ENCODE data around the gene SUCO.
"Not testable (repeated sequence)": the region's sequence is repeated elsewhere in the genome, so short reads cannot be mapped to it uniquely, and the experiment has no call there.

The SUCO gene

GRCh38 chr1:172616195-172616594, 83.2 kb downstream of the SUCO start:
- DNase-seq = no peak

GRCh38 chr1:172616636-172617035, 83.7 kb downstream of the SUCO start:
- DNase-seq = no peak

DNA sequence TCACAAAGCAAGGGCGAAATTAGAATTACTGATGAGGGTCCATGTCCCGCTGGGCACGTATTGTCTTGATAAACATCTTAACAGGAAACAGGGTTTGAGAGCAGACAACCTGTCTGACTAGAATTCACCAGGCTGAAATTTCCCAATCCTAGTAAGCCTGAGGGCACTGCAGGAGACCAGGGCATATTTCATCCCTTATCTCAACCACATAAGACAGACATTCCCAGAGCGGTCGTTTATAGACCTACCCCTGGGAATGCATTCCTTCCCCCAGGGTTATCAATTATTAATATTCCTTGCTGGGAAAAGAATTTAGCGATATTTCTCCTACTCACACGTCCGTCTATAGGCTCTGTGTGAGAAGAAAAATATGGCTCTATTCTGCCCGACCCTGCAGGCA, 87.7 kb downstream of the SUCO start:
- DNase-seq = not testable (repeated sequence)

- no peak for DNase-seq
Observed at GRCh38 chr1:172622541-172622940, 89.6 kb downstream of the SUCO start.

DNA sequence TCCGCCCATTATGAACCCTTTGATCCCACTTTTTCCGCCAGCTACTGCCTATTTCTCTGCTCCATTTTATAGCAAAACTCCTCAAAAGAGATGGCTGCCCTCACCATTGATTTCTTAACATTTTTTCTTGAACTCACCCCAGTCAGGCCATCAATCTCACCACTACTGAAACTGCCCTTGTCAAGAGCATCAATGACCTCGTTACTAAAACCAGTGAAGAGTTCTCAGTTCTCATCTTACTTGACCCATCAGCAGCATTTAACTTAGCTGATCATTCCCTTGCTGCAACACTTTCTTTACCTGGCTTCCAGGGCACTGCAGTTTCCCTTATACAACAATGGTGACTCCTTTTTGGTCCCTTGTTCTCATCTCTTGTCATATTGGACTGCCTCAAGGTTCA, 90.8 kb downstream of the SUCO start:
- DNase-seq = no peak

DNA sequence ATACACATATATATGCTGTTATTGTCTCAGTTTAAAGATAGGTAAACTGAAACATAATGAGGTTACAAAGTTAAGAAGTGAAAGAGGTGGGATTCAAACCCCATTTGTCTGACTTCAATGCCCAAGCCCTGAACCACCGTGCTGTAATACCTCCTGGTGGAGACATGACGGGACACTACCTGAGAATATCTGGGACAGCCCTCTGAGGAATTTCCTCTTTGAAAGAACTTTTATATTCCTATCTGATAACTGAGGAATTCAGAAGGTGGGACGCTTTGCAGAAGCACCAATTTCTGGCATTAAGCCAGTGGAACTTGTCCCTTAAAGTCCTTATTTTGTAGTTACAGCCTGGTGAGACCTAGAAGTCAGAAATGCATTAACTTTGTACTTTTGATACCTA, 93.9 kb downstream of the SUCO start:
- no peak for DNase-seq

DNA sequence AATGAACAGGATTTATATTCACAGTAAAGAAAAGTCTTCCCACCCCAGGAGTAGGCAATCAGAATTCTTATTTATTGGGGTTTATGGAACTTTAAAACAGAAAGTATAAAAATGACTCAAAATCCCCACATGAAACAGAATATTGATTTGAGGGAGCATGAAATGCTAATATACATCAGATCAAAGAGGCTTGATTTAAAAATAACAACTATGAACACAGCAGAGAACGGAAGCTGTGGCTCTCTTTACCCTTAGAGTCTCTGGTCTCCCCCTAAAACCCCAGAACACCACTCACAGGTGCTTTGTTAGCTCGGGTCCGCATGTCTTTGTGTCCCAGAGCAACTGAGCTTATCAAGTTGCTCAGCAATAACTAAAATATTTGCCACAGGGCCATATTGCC, 94.8 kb downstream of the SUCO start:
- no peak for DNase-seq

GRCh38 chr1:172628401-172628800, 95.5 kb downstream of the SUCO start:
- DNase-seq = no peak

- DNase-seq = no peak
Observed at GRCh38 chr1:172629170-172629569, 96.2 kb downstream of the SUCO start.

- no peak for DNase-seq
Observed at GRCh38 chr1:172629638-172630037, 96.7 kb downstream of the SUCO start.

DNA sequence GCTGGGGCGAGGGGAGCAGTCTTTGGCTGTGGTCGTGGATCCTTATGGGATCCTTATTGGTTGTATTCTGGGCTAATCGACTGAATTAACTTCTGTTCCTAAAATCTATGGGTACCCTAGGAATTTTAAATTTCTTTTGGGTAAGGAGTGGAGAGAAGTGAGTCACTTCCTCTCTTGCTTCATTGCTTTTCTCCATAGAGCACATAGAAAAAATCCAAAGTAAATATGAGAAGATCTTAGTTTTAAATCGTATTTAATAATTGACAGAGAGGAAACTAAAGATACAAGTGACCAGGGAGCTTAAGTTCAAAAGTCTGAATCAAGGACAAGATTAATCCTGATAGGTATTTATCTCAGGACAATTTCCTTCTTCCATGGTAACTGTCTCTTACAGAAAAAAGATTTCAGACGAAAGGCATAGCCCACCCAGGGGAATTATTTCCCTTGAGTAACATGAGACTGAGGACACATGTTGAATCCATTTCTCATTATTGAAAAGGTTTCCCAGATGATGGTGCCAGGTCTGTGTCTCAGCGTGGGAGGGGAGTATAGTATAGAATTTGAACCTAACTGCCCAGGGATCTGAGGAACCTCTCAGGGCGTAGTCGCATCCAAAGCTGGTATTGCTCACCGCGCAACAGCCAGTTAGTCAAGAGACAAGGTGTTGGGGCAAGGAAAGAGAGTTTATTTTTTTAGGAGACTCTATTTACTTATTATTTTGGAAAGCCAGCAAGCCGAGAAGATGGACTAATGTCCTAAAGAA, 97.3 kb downstream of the SUCO start:
- no peak for DNase-seq

- DNase-seq = no peak
Observed at GRCh38 chr1:172630868-172631267, 97.9 kb downstream of the SUCO start.

DNA sequence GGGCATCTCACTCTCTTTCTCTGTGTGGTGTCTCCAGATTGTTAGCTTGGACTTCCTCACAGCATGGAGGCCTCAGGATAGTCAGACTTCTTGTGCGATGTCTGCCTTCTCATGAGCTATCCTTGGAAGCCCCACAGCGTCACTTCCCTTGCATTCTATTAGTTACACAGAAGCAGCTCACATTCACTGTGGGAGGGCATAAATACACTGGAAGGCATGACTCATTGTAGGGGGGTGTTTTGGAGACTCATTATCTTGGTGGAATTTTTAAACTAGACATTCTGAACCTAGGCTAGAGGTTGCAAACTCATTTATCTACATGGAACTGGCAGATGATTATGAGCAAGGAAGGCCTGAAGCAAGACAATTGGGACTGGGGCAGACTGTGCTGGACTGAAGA, 104.6 kb downstream of the SUCO start:
- DNase-seq = no peak

DNA sequence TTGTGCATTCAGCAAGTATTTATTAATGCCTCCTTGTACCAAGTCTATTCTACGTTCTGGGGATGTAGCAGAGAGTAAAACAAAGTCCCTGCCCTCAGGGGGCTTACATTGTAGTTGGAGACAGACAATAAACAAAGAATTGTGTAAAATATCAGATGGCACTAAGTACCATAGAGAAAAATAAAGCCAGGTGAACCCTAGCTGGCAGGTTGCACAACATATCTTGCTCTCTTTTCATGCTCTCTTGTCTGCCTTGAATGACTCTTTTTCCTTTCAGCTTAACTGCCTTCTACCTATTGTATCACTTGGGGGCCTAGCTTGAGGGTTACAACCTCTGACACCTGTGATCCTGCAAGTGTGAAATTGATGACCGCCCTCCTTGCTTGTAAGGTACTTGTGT, 105.3 kb downstream of the SUCO start:
- DNase-seq = no peak

DNA sequence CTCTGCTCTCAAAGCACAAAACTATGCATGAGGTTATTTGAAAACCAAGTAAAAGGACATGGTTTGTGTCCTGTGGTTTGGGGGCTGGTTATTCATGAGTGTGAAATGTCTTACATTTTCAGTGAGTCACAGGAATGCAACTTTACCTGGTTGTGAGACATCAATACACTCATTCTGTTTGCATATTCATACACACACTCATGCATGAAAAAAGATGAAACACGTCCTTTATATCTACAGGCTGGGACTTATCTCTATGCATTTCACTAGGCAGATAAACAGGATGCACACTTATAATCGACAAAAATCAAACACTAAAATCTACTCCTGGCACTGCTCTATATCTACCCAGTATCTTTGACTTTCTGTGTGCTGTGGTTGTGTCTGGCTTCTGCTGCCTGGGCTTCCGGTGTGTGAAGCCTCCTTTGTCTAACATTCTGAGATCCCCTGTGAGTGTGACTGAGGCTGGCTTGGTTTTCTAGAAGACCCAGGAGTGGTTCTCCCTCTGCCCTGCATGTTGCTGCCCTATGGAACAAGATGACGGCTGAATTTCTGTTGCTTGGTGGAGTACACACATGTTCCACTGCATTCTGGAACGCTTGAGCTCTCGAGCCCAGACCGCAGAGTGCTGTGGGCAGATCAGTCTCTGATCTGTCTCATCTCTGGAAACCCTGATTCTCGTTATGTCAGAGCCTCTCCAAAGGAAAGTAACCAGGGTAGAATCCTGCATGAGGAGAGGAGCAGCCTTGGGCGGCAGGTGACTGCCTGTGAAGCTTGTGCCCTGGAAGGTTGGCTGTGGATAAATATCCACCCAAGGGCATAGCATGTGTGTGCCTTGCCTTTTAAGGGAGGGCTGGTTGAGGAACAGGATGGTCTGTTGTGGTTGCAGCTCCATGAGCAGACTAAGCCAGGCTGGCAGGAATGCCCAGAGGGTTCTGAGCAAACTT, 106.2 kb downstream of the SUCO start:
- DNase-seq = no peak

DNA sequence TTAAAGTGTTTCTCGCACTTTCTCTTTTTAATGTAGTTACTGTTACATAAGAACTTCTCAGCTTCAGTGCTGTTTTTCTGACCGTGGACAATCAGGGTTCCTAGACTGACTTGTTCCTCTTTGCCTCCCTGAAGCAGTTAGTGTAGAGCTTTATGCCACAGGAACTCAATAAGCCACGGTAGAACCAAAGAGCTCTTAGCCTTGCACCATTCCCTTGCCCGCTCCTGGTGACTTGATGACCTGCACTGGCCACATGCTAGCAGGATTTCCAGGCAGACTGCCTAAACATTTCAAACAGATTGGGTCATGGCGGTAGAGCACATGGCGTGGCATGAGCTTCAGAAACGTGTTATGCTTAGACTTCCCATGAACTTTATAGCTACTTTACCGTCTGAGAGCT, 107.2 kb downstream of the SUCO start:
- no peak for DNase-seq

DNA sequence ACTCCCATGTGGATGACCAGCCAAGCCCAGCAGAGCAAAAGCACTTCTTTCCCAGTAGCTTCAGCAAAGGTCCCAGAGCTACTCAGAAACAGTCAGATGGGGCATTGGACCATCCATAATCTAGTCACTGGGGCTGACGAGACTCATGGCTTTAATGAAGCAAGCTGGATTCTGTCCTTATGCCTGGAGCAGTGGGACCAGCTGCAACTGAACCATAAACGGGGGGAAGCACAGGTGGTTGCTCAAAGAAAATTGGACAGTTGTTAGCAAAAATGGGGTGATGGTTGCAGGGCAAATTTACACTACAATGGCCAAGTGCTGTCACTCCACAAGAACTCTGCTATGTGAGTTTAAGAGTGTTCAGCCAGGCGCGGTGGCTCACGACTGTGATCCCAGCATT, 108.5 kb downstream of the SUCO start:
- DNase-seq = no peak

- DNase-seq = no peak
Observed at GRCh38 chr1:172642970-172643369, 110.0 kb downstream of the SUCO start.

DNA sequence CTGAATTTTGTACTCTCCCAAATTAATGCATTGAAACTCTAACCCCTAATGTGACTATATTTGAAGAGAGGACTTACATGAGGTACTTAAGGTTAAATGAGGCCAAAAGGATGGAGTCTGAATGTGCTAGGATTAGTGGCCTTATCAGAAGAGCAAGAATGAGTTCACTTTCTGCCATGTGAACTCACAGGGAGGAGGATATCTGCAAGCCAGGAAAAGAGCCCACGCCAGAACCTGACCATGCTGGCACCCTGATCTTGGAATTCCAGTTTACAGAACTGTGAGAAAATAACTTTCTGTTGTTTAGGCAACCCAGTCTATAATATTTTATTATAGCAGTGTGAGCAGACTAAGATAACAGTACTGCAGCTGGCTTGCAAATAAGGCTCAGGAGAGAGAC, 113.7 kb downstream of the SUCO start:
- DNase-seq = no peak

DNA sequence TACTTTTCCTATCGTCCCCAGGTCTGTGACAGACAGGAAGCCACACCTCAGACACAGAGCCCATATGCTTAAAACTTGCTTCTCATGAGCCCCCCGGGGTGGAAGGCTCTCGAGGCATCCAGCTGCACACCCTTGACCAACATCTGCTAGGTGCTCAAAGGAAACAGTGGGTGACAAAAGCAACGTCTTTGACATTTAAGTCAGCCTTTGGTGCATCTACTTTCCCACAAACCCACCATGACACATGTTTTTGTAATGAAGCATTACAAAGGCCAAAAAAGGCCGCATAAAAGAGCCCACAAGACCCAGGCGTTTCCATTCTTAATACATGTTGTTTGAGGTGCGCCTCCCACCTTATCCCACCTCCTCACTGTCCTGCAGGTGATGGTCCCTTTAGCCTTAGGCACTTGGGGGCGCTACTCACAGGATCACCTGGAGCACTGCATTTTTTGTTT, 114.2 kb downstream of the SUCO start:
- DNase-seq = no peak

GRCh38 chr1:172647987-172648386, 115.0 kb downstream of the SUCO start:
- no peak for DNase-seq

DNA sequence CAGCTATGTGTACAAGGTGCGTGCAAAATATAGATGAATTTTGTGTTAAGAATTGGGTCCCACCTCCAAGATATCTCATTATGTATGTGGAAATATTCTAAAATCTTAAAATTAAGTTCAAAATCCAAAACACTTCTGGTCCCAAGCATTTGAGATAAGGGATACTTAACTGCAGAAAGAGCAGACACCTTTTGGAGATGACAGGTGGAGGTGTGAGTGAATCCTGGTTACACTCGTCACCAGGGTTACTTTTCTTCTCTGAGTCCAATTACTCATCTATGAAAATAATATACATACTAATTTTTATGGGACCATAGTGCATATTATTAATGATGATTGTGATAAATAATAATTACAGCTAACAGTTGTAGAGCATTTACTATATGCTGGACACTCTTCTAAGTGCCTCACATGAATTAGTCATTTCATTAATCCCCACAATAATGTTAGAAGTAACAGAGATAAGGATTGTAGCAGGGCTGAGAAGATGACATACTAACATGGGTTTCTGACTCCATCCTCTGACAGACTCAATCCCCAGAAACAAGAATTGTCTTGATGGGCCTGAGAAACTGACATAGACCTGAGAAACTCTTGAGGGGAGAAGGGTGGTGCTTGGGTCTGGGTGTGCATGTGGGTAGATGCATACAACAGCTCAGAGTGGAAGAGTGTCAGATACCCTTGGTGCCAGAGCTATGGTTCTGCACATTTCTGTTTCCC, 117.7 kb downstream of the SUCO start:
- no peak for DNase-seq

DNA sequence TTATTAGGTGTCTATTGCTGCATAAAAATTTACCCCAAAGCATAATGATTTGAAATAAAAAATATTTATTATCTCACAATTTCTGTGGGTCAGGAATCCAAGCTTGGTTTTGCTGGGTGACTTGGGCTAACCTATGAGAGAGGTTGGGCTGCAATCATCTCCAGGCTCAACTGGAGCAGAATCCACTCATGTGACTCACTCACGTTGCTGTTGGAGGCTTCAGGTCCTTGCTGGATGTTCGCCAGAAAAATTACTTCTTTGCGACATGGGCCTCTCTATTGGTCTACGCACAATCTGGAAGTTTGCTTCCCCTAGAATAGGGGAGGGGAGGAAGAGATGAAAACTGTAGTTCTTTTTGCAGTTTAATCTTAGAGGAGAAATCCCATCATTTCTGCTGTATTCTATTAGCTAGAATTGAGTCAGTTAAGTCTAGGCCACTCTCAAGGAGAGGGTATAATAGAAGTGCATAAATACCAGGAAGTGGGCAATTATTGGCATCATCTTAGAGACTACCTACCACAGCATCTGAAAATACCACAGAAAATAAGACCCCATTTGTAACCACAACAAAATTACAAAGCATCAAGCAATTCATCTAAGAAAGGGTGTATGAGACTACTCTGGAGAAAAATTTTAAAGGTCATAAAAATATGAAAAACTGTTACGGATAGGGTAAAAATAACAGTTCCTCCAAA, 120.2 kb downstream of the SUCO start:
- no peak for DNase-seq
